Measurements from ENCODE around the gene GRXCR1. TPM values are rescaled to one million over a fixed set of nuclear protein-coding genes. Genes with fewer than 3 reads are reported as not detected.

Gene GRXCR1
- total RNA-seq, 1 experiment from 2014 or later, result not detected

GRCh38 chr4:43071069-43071468 is 178.6 kb downstream of the GRXCR1 start:
- Mint-ChIP-seq H3K27ac (no peak overlapping the region), H3K4me3 (no peak overlapping the region), H3K36me3 (peaks cover 35% of the 10 kb centered on the region), H3K4me1 (peaks cover 7% of the 10 kb centered on the region; the same call in 1 of the 2 replicates), H3K9me3 (peaks cover 50% of the 10 kb centered on the region), H3K27me3 (ENCODE audit: low read depth) (peaks cover 4% of the 10 kb centered on the region; the same call in 1 of the 2 replicates)
- ChIA-PET CTCF (no interaction called here), POLR2A (no interaction called here)
- TF ChIP-seq TP53 (CRISPR knock-in tag; IDR thresholded peaks at IDR 0.05) (no peak), ZSCAN18 (CRISPR knock-in tag; IDR thresholded peaks at IDR 0.05) (no peak)
- ATAC-seq (no peak), DNase-seq (ENCODE audit: low spot score) (no peak)

Other genes starting within 250 kb of the GRXCR1 start
- 14.3 to 18.7 TPM (median 15.1 TPM) in 3 replicates for gene ATP8A1, start 235.6 kb upstream of the GRXCR1 start, total RNA-seq (2021)